WTC11 (cell line): ENCODE measurements around the gene DEFB132.

Experiments
- MXD4 ChIP-seq: fragments of 250-450 bp; sonication (Bioruptor Pico); IDR thresholded peaks from 2 replicates; pipeline ENCODE4 v1.8.0; 2021; ENCODE audit warnings: mild to moderate bottlenecking, moderate library complexity, borderline replicate concordance
- MYBL2 ChIP-seq: sonication (generic); formaldehyde crosslinking; IDR thresholded peaks from 2 replicates; pipeline ENCODE4 v1.8.1; 2023; ENCODE audit warnings: mild to moderate bottlenecking, moderate library complexity, missing genetic modification reagents
- RORB ChIP-seq: fragments of 250-450 bp; sonication (Bioruptor Pico); IDR thresholded peaks from 2 replicates; pipeline ENCODE4 v1.9.0; 2021; ENCODE audit warnings: mild to moderate bottlenecking
- TEAD4 ChIP-seq: sonication (generic); formaldehyde crosslinking; IDR thresholded peaks from 2 replicates; pipeline ENCODE4 v1.8.0; 2022; ENCODE audit warnings: mild to moderate bottlenecking, missing genetic modification reagents
- ZNF317 ChIP-seq: sonication (generic); formaldehyde crosslinking; IDR thresholded peaks from 2 replicates; pipeline ENCODE4 v1.8.1; 2023; ENCODE audit warnings: low read depth, mild to moderate bottlenecking, moderate library complexity, missing genetic modification reagents, borderline replicate concordance
- TF ChIP-seq, protein P1 (sequence below): fragments of 200-600 bp; IDR thresholded peaks from 2 replicates; pipeline ENCODE4 v1.8.0; 2022; ENCODE audit warnings: antibody characterized with exemption
- TF ChIP-seq, protein P2 (sequence below): sonication (generic); formaldehyde crosslinking; IDR thresholded peaks from 2 replicates; pipeline ENCODE4 v1.8.0; 2022; ENCODE audit warnings: mild to moderate bottlenecking, missing genetic modification reagents
- TF ChIP-seq, protein P3 (sequence below): sonication (generic); formaldehyde crosslinking; IDR thresholded peaks from 2 replicates; pipeline ENCODE4 v1.8.1; 2023; ENCODE audit warnings: mild to moderate bottlenecking, missing genetic modification reagents, borderline replicate concordance

DNA sequence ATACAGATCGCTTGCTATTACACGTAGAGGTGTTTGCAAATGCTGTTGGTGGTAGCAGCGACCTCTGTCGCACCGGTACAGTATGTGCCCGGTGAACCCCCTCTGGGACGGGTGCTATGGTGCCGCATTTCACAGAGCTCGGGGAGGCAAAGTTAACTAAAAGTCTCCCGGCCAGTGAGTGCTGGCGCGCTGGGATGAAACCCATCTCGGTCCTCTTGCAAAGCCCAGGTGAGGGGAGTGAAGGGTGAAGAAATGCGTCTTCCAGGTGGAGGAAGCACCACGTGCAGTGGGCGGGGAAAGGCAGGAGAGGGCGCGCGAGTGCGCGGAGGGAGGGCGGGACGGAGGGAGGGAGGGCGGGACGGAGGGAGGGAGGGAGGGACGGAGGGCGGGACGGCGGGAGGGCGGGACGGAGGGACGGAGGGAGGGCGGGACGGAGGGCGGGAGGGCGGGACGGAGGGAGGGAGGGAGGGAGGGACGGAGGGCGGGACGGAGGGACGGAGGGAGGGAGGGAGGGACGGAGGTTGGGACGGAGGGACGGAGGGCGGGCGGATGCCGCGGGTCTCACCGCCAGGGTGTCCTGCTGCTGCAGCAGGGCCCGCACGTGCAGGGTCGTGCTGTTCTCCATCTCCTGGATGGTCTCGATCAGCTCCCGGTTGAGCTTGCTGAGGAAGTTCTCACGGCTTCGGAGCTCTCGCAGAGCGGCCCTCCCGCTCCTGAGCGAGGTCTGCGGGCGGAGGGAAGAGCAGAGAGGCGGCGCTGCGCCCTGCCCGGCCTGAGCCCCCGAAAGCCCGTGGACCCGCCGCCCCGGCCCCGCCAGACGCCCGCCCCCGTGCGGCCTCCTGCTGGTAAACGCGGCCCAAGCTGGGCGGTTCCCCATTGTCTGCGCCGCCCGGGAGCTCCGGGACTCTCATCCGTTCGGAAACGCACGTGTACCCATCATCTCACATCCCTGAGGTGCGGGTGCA, 21.4 kb downstream of the DEFB132 start:
- no peak for TF ChIP-seq TEAD4 (CRISPR knock-in tag)
- no peak for TF ChIP-seq ZNF317
- TF ChIP-seq RORB (CRISPR knock-in tag): no peak
- no peak for TF ChIP-seq MYBL2 (CRISPR knock-in tag)
- TF ChIP-seq, protein P1, sequence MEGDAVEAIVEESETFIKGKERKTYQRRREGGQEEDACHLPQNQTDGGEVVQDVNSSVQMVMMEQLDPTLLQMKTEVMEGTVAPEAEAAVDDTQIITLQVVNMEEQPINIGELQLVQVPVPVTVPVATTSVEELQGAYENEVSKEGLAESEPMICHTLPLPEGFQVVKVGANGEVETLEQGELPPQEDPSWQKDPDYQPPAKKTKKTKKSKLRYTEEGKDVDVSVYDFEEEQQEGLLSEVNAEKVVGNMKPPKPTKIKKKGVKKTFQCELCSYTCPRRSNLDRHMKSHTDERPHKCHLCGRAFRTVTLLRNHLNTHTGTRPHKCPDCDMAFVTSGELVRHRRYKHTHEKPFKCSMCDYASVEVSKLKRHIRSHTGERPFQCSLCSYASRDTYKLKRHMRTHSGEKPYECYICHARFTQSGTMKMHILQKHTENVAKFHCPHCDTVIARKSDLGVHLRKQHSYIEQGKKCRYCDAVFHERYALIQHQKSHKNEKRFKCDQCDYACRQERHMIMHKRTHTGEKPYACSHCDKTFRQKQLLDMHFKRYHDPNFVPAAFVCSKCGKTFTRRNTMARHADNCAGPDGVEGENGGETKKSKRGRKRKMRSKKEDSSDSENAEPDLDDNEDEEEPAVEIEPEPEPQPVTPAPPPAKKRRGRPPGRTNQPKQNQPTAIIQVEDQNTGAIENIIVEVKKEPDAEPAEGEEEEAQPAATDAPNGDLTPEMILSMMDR: no peak
- TF ChIP-seq, protein P2, sequence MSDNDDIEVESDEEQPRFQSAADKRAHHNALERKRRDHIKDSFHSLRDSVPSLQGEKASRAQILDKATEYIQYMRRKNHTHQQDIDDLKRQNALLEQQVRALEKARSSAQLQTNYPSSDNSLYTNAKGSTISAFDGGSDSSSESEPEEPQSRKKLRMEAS (CRISPR knock-in tag): no peak
- TF ChIP-seq, protein P3, sequence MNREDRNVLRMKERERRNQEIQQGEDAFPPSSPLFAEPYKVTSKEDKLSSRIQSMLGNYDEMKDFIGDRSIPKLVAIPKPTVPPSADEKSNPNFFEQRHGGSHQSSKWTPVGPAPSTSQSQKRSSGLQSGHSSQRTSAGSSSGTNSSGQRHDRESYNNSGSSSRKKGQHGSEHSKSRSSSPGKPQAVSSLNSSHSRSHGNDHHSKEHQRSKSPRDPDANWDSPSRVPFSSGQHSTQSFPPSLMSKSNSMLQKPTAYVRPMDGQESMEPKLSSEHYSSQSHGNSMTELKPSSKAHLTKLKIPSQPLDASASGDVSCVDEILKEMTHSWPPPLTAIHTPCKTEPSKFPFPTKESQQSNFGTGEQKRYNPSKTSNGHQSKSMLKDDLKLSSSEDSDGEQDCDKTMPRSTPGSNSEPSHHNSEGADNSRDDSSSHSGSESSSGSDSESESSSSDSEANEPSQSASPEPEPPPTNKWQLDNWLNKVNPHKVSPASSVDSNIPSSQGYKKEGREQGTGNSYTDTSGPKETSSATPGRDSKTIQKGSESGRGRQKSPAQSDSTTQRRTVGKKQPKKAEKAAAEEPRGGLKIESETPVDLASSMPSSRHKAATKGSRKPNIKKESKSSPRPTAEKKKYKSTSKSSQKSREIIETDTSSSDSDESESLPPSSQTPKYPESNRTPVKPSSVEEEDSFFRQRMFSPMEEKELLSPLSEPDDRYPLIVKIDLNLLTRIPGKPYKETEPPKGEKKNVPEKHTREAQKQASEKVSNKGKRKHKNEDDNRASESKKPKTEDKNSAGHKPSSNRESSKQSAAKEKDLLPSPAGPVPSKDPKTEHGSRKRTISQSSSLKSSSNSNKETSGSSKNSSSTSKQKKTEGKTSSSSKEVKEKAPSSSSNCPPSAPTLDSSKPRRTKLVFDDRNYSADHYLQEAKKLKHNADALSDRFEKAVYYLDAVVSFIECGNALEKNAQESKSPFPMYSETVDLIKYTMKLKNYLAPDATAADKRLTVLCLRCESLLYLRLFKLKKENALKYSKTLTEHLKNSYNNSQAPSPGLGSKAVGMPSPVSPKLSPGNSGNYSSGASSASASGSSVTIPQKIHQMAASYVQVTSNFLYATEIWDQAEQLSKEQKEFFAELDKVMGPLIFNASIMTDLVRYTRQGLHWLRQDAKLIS: no peak
- TF ChIP-seq MXD4 (CRISPR knock-in tag): no peak
